Measurements from ENCODE around the gene SLC9A9. TPM values are rescaled to one million over a fixed set of nuclear protein-coding genes. Genes with fewer than 3 reads are reported as not detected.
"Not testable (repeated sequence)": the region's sequence is repeated elsewhere in the genome, so short reads cannot be mapped to it uniquely, and the experiment has no call there.

SLC9A9 gene
- total RNA-seq, 1 donor from 2014 or later, result 9.3 TPM

GRCh38 chr3:143552851-143553250 lies 295.4 kb downstream of the SLC9A9 start:
- intact Hi-C loops (cut with DNase I), result no loop called here
- DNase-seq (ENCODE audit: missing footprints) (no peak), ATAC-seq (no peak)

GRCh38 chr3:143551761-143552160 lies 296.5 kb downstream of the SLC9A9 start:
- no peak for DNase-seq (ENCODE audit: missing footprints)
- no peak for ATAC-seq
- intact Hi-C loops (cut with DNase I), result no loop called here

GRCh38 chr3:143548861-143549497 lies 299.3 kb downstream of the SLC9A9 start:
- intact Hi-C loops (cut with DNase I), result no loop called here
- ATAC-seq, result no peak
- no peak for DNase-seq (ENCODE audit: missing footprints)

GRCh38 chr3:143548393-143548792 lies 299.9 kb downstream of the SLC9A9 start:
- ATAC-seq, result no peak
- intact Hi-C loops (cut with DNase I), result no loop called here
- DNase-seq (ENCODE audit: missing footprints), result no peak

GRCh38 chr3:143538577-143538981 lies 309.7 kb downstream of the SLC9A9 start:
- intact Hi-C loops (cut with DNase I), result no loop called here
- peak; percentile 53 for ATAC-seq
- no peak for DNase-seq (ENCODE audit: missing footprints)

GRCh38 chr3:143538061-143538460 lies 310.2 kb downstream of the SLC9A9 start:
- DNase-seq (ENCODE audit: missing footprints) (no peak), ATAC-seq (peak; percentile 12)
- intact Hi-C loops (cut with DNase I), result no loop called here

- intact Hi-C loops (cut with DNase I), result no loop called here
- ATAC-seq, result peak; percentile 80
- peak; percentile 65 for DNase-seq (ENCODE audit: missing footprints)
These were observed 311.3 kb downstream of the SLC9A9 start for GRCh38 chr3:143536817-143537535.

GRCh38 chr3:143535994-143536784 lies 312.1 kb downstream of the SLC9A9 start:
- DNase-seq (ENCODE audit: missing footprints), result no peak
- ATAC-seq, result no peak
- intact Hi-C loops (cut with DNase I), result no loop called here

GRCh38 chr3:143533391-143533790 lies 314.9 kb downstream of the SLC9A9 start:
- intact Hi-C loops (cut with DNase I), result no loop called here
- ATAC-seq (no peak), DNase-seq (ENCODE audit: missing footprints) (no peak)

GRCh38 chr3:143532091-143532490 lies 316.2 kb downstream of the SLC9A9 start:
- intact Hi-C loops (cut with DNase I), result no loop called here
- ATAC-seq, result no peak
- DNase-seq (ENCODE audit: missing footprints), result no peak

GRCh38 chr3:143531101-143531500 lies 317.2 kb downstream of the SLC9A9 start:
- intact Hi-C loops (cut with DNase I), result no loop called here
- ATAC-seq, result no peak

GRCh38 chr3:143529798-143530197 lies 318.5 kb downstream of the SLC9A9 start:
- no peak for ATAC-seq

More at GRCh38 chr3:143531101-143531500, 317.2 kb downstream of the SLC9A9 start:
- no peak for DNase-seq (ENCODE audit: missing footprints)

GRCh38 chr3:143529018-143529478 lies 319.2 kb downstream of the SLC9A9 start:
- intact Hi-C loops (cut with DNase I), result no loop called here
- ATAC-seq (peak; percentile 75), DNase-seq (ENCODE audit: missing footprints) (no peak)

More at GRCh38 chr3:143529798-143530197, 318.5 kb downstream of the SLC9A9 start:
- DNase-seq (ENCODE audit: missing footprints), result no peak
- intact Hi-C loops (cut with DNase I), result no loop called here

- DNase-seq (ENCODE audit: missing footprints), result no peak
- intact Hi-C loops (cut with DNase I), result no loop called here
- ATAC-seq, result no peak
These were observed 322.2 kb downstream of the SLC9A9 start for GRCh38 chr3:143526011-143526545.

- intact Hi-C loops (cut with DNase I), result no loop called here
- no peak for ATAC-seq
- no peak for DNase-seq (ENCODE audit: missing footprints)
These were observed 322.9 kb downstream of the SLC9A9 start for GRCh38 chr3:143525408-143525807.

GRCh38 chr3:143521803-143522202 lies 326.5 kb downstream of the SLC9A9 start:
- ATAC-seq, result no peak
- DNase-seq (ENCODE audit: missing footprints), result no peak
- intact Hi-C loops (cut with DNase I), result no loop called here

GRCh38 chr3:143517131-143517530 lies 331.1 kb downstream of the SLC9A9 start:
- intact Hi-C loops (cut with DNase I); ATAC-seq; DNase-seq (ENCODE audit: missing footprints): not testable (repeated sequence)

- no peak for DNase-seq (ENCODE audit: missing footprints)
- intact Hi-C loops (cut with DNase I), result no loop called here
- ATAC-seq, result no peak
These were observed 333.4 kb downstream of the SLC9A9 start for GRCh38 chr3:143514874-143515273.

- DNase-seq (ENCODE audit: missing footprints), result no peak
- intact Hi-C loops (cut with DNase I), result no loop called here
- no peak for ATAC-seq
These were observed 334.2 kb downstream of the SLC9A9 start for GRCh38 chr3:143514109-143514508.
